Parathyroid adenoma (tissue), 2 donors: ENCODE results near the gene TMEM50B.
"Not testable (repeated sequence)": the region's sequence is repeated elsewhere in the genome, so short reads cannot be mapped to it uniquely, and the experiment has no call there.

Experiments
- H2AFZ ChIP-seq: fragments of 300-600 bp; sonication (generic); one replicate; pipeline ENCODE4 v1.7.0; 2017; ENCODE audit warnings: antibody characterized with exemption, mild to moderate bottlenecking
- H3K27ac ChIP-seq: fragments of 300-600 bp; sonication (generic); one replicate; pipeline ENCODE4 v1.7.0; 2017
- H3K27me3 ChIP-seq: fragments of 300-600 bp; sonication (generic); one replicate; pipeline ENCODE4 v1.7.0; 2017; ENCODE audit warnings: low read length; ENCODE audit not compliant: control insufficient read depth, insufficient read depth
- H3K36me3 ChIP-seq: fragments of 300-600 bp; sonication (generic); one replicate; pipeline ENCODE4 v1.7.0; 2017; ENCODE audit warnings: low read length; ENCODE audit not compliant: control insufficient read depth, insufficient read depth
- H3K4me1 ChIP-seq: fragments of 300-600 bp; sonication (generic); one replicate; pipeline ENCODE4 v1.7.0; 2017; ENCODE audit warnings: control low read depth
- H3K4me2 ChIP-seq: fragments of 300-600 bp; sonication (generic); one replicate; pipeline ENCODE4 v1.7.0; 2017; ENCODE audit warnings: low read length
- H3K4me3 ChIP-seq: fragments of 300-600 bp; sonication (generic); one replicate; pipeline ENCODE4 v1.7.0; 2017; ENCODE audit warnings: low read depth, low read length
- H3K79me2 ChIP-seq: fragments of 300-600 bp; sonication (generic); one replicate; pipeline ENCODE4 v1.7.0; 2017; ENCODE audit warnings: control low read depth
- H3K9ac ChIP-seq: fragments of 300-600 bp; sonication (generic); one replicate; pipeline ENCODE4 v1.7.0; 2017; ENCODE audit warnings: mild to moderate bottlenecking
- H3K9me3 ChIP-seq: fragments of 300-600 bp; sonication (generic); one replicate; pipeline ENCODE4 v1.7.0; 2017; ENCODE audit warnings: low read length; ENCODE audit not compliant: control insufficient read depth
- CTCF ChIP-seq: fragments of 300-600 bp; sonication (generic); IDR thresholded peaks from one replicate; pipeline ENCODE4 v1.7.0; 2017; ENCODE audit warnings: antibody characterized with exemption, mild to moderate bottlenecking
- donor health status: primary hyperparathyroidism.

TMEM50B gene

GRCh38 chr21:33458861-33459260, 20.9 kb downstream of the TMEM50B start:
- Histone ChIP-seq H3K4me3 (no peak overlapping the region), H3K27ac (no peak overlapping the region), H3K9ac (no peak overlapping the region), H3K36me3 (no peaks in the 10 kb centered on the region), H3K4me1 (no peaks in the 10 kb centered on the region), H3K4me2 (no peak overlapping the region), H3K79me2 (no peaks in the 10 kb centered on the region), H3K27me3 (no peaks in the 10 kb centered on the region), H3K9me3 (no peaks in the 10 kb centered on the region), H2AFZ (no peak overlapping the region)
- TF ChIP-seq CTCF, result no peak

- Histone ChIP-seq H3K36me3 (no peaks in the 10 kb centered on the region), H3K27ac (no peak overlapping the region), H3K4me2 (no peak overlapping the region), H3K27me3 (no peaks in the 10 kb centered on the region), H3K4me1 (no peaks in the 10 kb centered on the region), H3K79me2 (no peaks in the 10 kb centered on the region), H2AFZ (no peak overlapping the region), H3K9me3 (no peaks in the 10 kb centered on the region), H3K4me3 (no peak overlapping the region), H3K9ac (no peak overlapping the region)
- no peak for TF ChIP-seq CTCF
Observed at GRCh38 chr21:33455686-33456446, 23.9 kb downstream of the TMEM50B start.

- Histone ChIP-seq H3K4me3 (no peak overlapping the region), H3K27me3 (no peaks in the 10 kb centered on the region), H3K4me2 (no peak overlapping the region), H3K4me1 (no peaks in the 10 kb centered on the region), H3K27ac (no peak overlapping the region), H3K9ac (no peak overlapping the region), H3K9me3 (no peaks in the 10 kb centered on the region), H3K36me3 (no peaks in the 10 kb centered on the region), H2AFZ (no peak overlapping the region), H3K79me2 (no peaks in the 10 kb centered on the region)
- no peak for TF ChIP-seq CTCF
Observed at GRCh38 chr21:33452362-33452761, 27.4 kb downstream of the TMEM50B start.

- TF ChIP-seq CTCF, result no peak
- H3K4me2 ChIP-seq, result no peak overlapping the region
- H3K27ac ChIP-seq, result no peak overlapping the region
- no peak overlapping the region for H3K4me3 ChIP-seq
- H3K27me3 ChIP-seq, result no peaks in the 10 kb centered on the region
- no peaks in the 10 kb centered on the region for H3K79me2 ChIP-seq
- no peaks in the 10 kb centered on the region for H3K9me3 ChIP-seq
- no peaks in the 10 kb centered on the region for H3K36me3 ChIP-seq
- H2AFZ ChIP-seq, result no peak overlapping the region
- H3K4me1 ChIP-seq, result no peaks in the 10 kb centered on the region
- H3K9ac ChIP-seq, result no peak overlapping the region
Observed at GRCh38 chr21:33451634-33452071, 28.1 kb downstream of the TMEM50B start.

- no peak for TF ChIP-seq CTCF
- Histone ChIP-seq H3K27ac (no peak overlapping the region), H3K27me3 (no peaks in the 10 kb centered on the region), H3K79me2 (no peaks in the 10 kb centered on the region), H3K9me3 (no peaks in the 10 kb centered on the region), H2AFZ (no peak overlapping the region), H3K4me2 (no peak overlapping the region), H3K36me3 (no peaks in the 10 kb centered on the region), H3K4me3 (no peak overlapping the region), H3K4me1 (no peaks in the 10 kb centered on the region), H3K9ac (no peak overlapping the region)
Observed at GRCh38 chr21:33449616-33450015, 30.2 kb downstream of the TMEM50B start.

GRCh38 chr21:33446620-33447019, 33.2 kb downstream of the TMEM50B start:
- not testable (repeated sequence) for H2AFZ ChIP-seq, H3K4me2 ChIP-seq, H3K9ac ChIP-seq, H3K36me3 ChIP-seq, H3K27ac ChIP-seq, H3K4me3 ChIP-seq, H3K4me1 ChIP-seq, H3K9me3 ChIP-seq, H3K27me3 ChIP-seq, H3K79me2 ChIP-seq
